Endodermal cell (in vitro differentiated cells): ENCODE data around the gene WDR86. TPM values are rescaled to one million over a fixed set of nuclear protein-coding genes. Genes with fewer than 3 reads are reported as not detected.

Source experiments
- DNase-seq: peaks from one replicate; pipeline ENCODE4 v3.0.0-alpha.2; 2017
- H3K27ac ChIP-seq: 2 replicates; pipeline ENCODE4 v1.5.1; 2013; ENCODE audit warnings: mild to moderate bottlenecking, low read depth, low read length, moderate library complexity
- H3K27me3 ChIP-seq: 2 replicates; pipeline ENCODE4 v1.6.1; 2013; ENCODE audit warnings: mild to moderate bottlenecking, low read length, moderate library complexity; ENCODE audit not compliant: insufficient read depth, control insufficient read depth, poor library complexity, severe bottlenecking
- H3K36me3 ChIP-seq: 2 replicates; pipeline ENCODE4 v1.7.0; 2013; ENCODE audit warnings: mild to moderate bottlenecking, low read length, moderate library complexity; ENCODE audit not compliant: control insufficient read depth, insufficient read depth
- H3K4me1 ChIP-seq: one replicate; pipeline ENCODE4 v1.7.0; 2013; ENCODE audit warnings: low read length; ENCODE audit not compliant: control insufficient read depth, insufficient read depth
- H3K4me3 ChIP-seq: 2 replicates; pipeline ENCODE4 v1.5.1; 2013; ENCODE audit warnings: mild to moderate bottlenecking, low read length, moderate library complexity
- H3K9ac ChIP-seq: 2 replicates; pipeline ENCODE4 v1.6.1; 2013; ENCODE audit warnings: mild to moderate bottlenecking, low read length, moderate library complexity; ENCODE audit not compliant: poor library complexity, severe bottlenecking; ENCODE audit errors: extremely low read depth
- H3K9me3 ChIP-seq: 2 replicates; pipeline ENCODE4 v1.6.1; 2013; ENCODE audit warnings: mild to moderate bottlenecking, low read length, moderate library complexity; ENCODE audit not compliant: control insufficient read depth
- H3K27ac Mint-ChIP-seq: 2 replicates; pipeline ENCODE4 v1.8.0; 2020; ENCODE audit warnings: mixed read lengths
- H3K27me3 Mint-ChIP-seq: 2 replicates; pipeline ENCODE4 v1.8.0; 2021; ENCODE audit warnings: mild to moderate bottlenecking, mixed read lengths; ENCODE audit not compliant: insufficient read depth
- H3K36me3 Mint-ChIP-seq: 2 replicates; pipeline ENCODE4 v1.8.0; 2020; ENCODE audit warnings: low read depth, mixed read lengths
- H3K4me1 Mint-ChIP-seq: 2 replicates; pipeline ENCODE4 v1.8.0; 2020; ENCODE audit warnings: mixed read lengths
- H3K4me3 Mint-ChIP-seq: 2 replicates; pipeline ENCODE4 v1.8.0; 2020; ENCODE audit warnings: mild to moderate bottlenecking, moderate library complexity, mixed read lengths
- H3K9me3 Mint-ChIP-seq: 2 replicates; pipeline ENCODE4 v1.8.0; 2020; ENCODE audit warnings: mild to moderate bottlenecking, mixed read lengths
- WGBS, 2 experiments: methylation state at CpG; one replicate each; pipeline versions ENCODE4 v1.1.5 to v1.1.7; 2013; ENCODE audit warnings: missing lambda C conversion rate in 2 of 2, mixed read lengths in 1 of 2; ENCODE audit not compliant: insufficient coverage in 1 of 2, insufficient read length in 1 of 2; 5-methylcytosine and 5-hydroxymethylcytosine counted together
- total RNA-seq, 2 donors: library from RNA; stranded (reverse); fragmentation: NEBNext Ultra II Directional in 1 of 2; extraction: Animal tissue kit (Norgen Biotek cat#: 25700) in 1 of 2; gene quantifications; 2 replicates in 1 of 2; 3 replicates in 1 of 2; pipeline ENCODE4 v1.2.1, GENCODE V29; 2021
- TF ChIP-seq, protein P1 (sequence below): fragments of 200-600 bp; sonication (generic); conservative IDR thresholded peaks from 2 replicates; pipeline ENCODE4 v1.5.0; 2021; ENCODE audit warnings: antibody characterized with exemption, mild to moderate bottlenecking

The WDR86 gene
- total RNA-seq, 2 donors from 2014 or later = 83.3 to 94.2 TPM

DNA sequence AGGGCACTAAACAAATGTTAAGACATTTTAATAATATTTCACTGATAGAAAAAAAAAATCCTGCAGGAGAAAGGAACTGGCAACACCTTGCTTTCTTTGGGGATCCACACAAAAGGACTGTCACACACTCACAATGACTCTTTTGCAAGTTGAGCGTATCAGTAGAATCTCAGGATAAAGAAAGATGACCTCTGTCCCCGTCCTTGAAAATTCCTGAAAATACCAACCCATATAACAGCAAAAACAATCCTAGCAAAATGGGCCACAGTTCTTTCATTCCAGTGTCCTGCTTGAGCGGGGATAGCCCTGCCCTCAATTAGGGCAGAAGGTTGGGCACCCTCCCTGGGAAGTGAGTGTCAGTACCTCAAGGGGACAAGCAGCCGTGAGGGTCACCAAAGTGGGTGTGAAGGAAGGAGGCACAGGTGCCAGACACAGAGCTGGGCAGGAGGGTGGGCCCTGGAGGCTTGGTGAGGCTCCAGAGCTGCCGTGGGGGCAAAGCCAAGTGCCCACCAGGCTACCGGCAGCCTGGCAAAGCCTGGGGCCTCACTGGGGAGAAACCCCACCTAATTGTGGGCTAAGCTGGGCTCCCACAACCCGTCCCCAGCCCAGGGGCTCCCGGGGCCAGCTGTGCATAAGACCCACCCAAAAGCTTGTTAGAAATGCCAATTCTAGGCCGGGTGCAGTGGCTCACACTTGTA lies 2.8 kb downstream of the WDR86 start:
- Mint-ChIP-seq H3K4me3 (peak overlapping the region; percentile 76), H3K27ac (no peak overlapping the region)
- 94 to 97% methylated on average over 6 to 9 of the region's 9 CpGs for WGBS, 2 experiments

DNA sequence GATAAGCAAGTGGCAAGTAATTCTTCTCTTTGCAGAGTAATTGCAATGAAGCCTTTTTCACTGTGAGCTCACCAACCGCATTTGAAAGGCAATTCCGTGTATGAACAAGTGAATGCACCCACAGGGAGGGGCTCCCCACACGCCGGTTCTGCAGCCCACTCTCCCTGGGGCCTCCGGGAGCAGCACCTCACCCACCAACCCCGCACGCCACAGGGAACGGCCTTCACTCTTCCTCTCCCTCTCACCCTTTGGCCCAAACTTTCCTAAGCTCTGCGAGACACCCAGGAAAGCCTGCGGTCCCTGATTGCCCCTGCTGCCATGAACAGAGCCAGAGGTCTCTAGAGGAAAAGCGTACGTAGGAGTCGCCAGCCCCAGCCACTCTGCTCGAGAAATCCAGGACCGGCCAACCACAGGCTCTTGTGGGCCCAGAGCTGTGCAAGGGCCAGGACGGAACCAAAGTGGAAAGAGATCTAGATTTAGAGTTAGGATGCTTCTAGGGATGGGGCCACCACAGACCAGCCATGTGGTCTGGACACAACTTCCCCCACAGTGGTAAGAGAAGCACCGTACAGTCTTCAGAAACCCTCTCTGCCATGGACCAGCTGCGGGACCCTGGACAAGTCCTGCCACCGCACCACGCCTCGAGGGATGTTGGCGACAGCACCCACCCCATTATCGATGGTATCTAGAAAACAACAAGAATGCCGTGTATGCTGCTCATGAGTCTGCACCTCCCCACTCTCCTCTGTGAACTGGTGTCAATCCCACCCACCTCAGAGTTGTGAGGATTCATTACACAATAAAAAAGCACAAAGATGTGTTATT lies 3.6 kb downstream of the WDR86 start:
- H3K36me3 ChIP-seq = peaks cover 12% of the 10 kb centered on the region
- no peaks in the 10 kb centered on the region for H3K9me3 Mint-ChIP-seq
- DNase-seq = peak; percentile 35
- no peak overlapping the region for H3K9ac ChIP-seq
- H3K36me3 Mint-ChIP-seq = peaks cover 36% of the 10 kb centered on the region
- peak overlapping the region; percentile 76 for H3K4me3 Mint-ChIP-seq
- H3K4me1 ChIP-seq = peaks cover 10% of the 10 kb centered on the region
- no peak overlapping the region for H3K27ac Mint-ChIP-seq
- H3K27ac ChIP-seq = no peak overlapping the region
- WGBS, 2 experiments = 93 to 96% methylated on average over 11 to 24 of the region's 24 CpGs
- H3K27me3 ChIP-seq = no peaks in the 10 kb centered on the region
- TF ChIP-seq, protein P1, sequence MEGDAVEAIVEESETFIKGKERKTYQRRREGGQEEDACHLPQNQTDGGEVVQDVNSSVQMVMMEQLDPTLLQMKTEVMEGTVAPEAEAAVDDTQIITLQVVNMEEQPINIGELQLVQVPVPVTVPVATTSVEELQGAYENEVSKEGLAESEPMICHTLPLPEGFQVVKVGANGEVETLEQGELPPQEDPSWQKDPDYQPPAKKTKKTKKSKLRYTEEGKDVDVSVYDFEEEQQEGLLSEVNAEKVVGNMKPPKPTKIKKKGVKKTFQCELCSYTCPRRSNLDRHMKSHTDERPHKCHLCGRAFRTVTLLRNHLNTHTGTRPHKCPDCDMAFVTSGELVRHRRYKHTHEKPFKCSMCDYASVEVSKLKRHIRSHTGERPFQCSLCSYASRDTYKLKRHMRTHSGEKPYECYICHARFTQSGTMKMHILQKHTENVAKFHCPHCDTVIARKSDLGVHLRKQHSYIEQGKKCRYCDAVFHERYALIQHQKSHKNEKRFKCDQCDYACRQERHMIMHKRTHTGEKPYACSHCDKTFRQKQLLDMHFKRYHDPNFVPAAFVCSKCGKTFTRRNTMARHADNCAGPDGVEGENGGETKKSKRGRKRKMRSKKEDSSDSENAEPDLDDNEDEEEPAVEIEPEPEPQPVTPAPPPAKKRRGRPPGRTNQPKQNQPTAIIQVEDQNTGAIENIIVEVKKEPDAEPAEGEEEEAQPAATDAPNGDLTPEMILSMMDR = no peak
- H3K9me3 ChIP-seq = no peaks in the 10 kb centered on the region
- H3K4me3 ChIP-seq = peak overlapping the region; percentile 18
- H3K4me1 Mint-ChIP-seq = peaks cover 20% of the 10 kb centered on the region
- H3K27me3 Mint-ChIP-seq = peaks cover 5% of the 10 kb centered on the region

More for the DNA sequence above, 2.8 kb downstream of the WDR86 start:
- H3K4me3 ChIP-seq = peak overlapping the region; percentile 21
- H3K27me3 ChIP-seq = no peaks in the 10 kb centered on the region
- Mint-ChIP-seq H3K27me3 (peaks cover 6% of the 10 kb centered on the region), H3K36me3 (peaks cover 38% of the 10 kb centered on the region), H3K4me1 (peaks cover 28% of the 10 kb centered on the region), H3K9me3 (no peaks in the 10 kb centered on the region)
- TF ChIP-seq, protein P1 = no peak
- DNase-seq = no peak
- H3K27ac ChIP-seq = no peak overlapping the region
- H3K9me3 ChIP-seq = no peaks in the 10 kb centered on the region
- H3K4me1 ChIP-seq = peaks cover 12% of the 10 kb centered on the region
- H3K9ac ChIP-seq = no peak overlapping the region
- peaks cover 12% of the 10 kb centered on the region for H3K36me3 ChIP-seq

DNA sequence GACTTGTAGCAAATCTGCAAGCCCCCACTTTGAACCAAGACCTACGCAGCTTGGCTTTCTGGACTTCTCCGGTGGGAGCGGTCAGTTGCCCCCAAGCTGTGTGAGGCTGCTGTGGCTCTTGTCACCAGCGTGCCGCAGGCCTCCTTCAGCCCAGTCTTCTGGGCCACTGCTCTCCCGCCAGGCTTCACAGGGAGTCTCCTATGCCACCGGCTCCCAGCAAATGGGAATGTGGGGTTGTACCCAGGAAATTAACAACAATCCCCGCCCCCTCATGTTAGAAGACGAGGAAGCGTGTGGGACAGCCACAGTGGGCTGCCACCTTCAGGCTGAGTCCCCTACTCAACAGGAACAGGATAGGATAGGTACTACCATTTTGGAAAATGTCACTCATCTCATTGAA lies 4.2 kb downstream of the WDR86 start:
- Mint-ChIP-seq H3K9me3 (no peaks in the 10 kb centered on the region), H3K4me1 (peaks cover 13% of the 10 kb centered on the region), H3K4me3 (no peak overlapping the region), H3K36me3 (peaks cover 36% of the 10 kb centered on the region), H3K27ac (no peak overlapping the region), H3K27me3 (no peaks in the 10 kb centered on the region)
- Histone ChIP-seq H3K36me3 (peaks cover 12% of the 10 kb centered on the region), H3K4me1 (peaks cover 3% of the 10 kb centered on the region), H3K27ac (no peak overlapping the region), H3K9me3 (no peaks in the 10 kb centered on the region), H3K4me3 (no peak overlapping the region), H3K9ac (no peak overlapping the region), H3K27me3 (no peaks in the 10 kb centered on the region)
- DNase-seq = peak; percentile 43
- TF ChIP-seq, protein P1 = no peak
- 91 to 96% methylated on average over 5 to 10 of the region's 10 CpGs for WGBS, 2 experiments
